ENCODE measurements around the gene SOX8. TPM values are rescaled to one million over a fixed set of nuclear protein-coding genes. Genes with fewer than 3 reads are reported as not detected.

The SOX8 gene
- polyA plus RNA-seq (2013) = 0.03 TPM

GRCh38 chr16:981695-982144 lies at the start of gene SOX8:
Gene SOX8, plus strand, starts transcription at chr16:981770. Its CDS starts 153 bp downstream, at chr16:981923.
- H3K36me3 ChIP-seq (ENCODE audit: control insufficient read depth in 4 of 4, insufficient read depth in 4 of 4, low read length in 3 of 4) = no peaks in the 10 kb centered on the region
- POLR2A ChIA-PET = no interaction called here
- peak within 1 kb of the TSS in 6 of 7 experiments; percentile 10 to 72 (median 56) for H3K4me3 ChIP-seq (ENCODE audit: control insufficient read depth in 1 of 7, extremely low read depth in 1 of 7, insufficient read depth in 4 of 7, low read depth in 2 of 7, low read length in 6 of 7)
- H3K27ac ChIP-seq (ENCODE audit: insufficient read depth in 1 of 2, low read depth in 1 of 2, low read length in 2 of 2, poor library complexity in 1 of 2, severe bottlenecking in 2 of 2) = no peak within 1 kb of the TSS
- no peaks in the 10 kb centered on the region for H3K9me3 ChIP-seq (ENCODE audit: control extremely low read depth in 1 of 5, control insufficient read depth in 4 of 5, insufficient read depth in 2 of 5, low read depth in 1 of 5, low read length in 4 of 5)
- peaks cover 0 to 29% (median 20%) of the 10 kb centered on the region in 4 experiments for H3K4me1 ChIP-seq (ENCODE audit: control extremely low read depth in 1 of 4, control insufficient read depth in 4 of 4, insufficient read depth in 4 of 4, low read length in 3 of 4)
- peaks cover 0 to 81% (median 25%) of the 10 kb centered on the region in 5 experiments for H3K27me3 ChIP-seq (replicated peaks in 2 of 5; ENCODE audit: control insufficient read depth in 4 of 5, insufficient read depth in 5 of 5, low read length in 4 of 5)
- DNase-seq = no peak
- under 1% methylated on average over 80 of the region's 80 CpGs for WGBS (ENCODE audit: insufficient coverage)
- CTCF ChIA-PET = interaction anchor here (1.1 kb wide), 1 partner anchor 10 kb away, joined by 3 read pairs; no protein-coding TSS in a partner anchor

GRCh38 chr16:932831-933330 lies 48.7 kb upstream of the SOX8 start:
- no peak overlapping the region for H3K4me3 ChIP-seq (ENCODE audit: control insufficient read depth in 1 of 7, extremely low read depth in 1 of 7, insufficient read depth in 4 of 7, low read depth in 2 of 7, low read length in 6 of 7)
- 99% methylated on average over 20 of the region's 21 CpGs for WGBS (ENCODE audit: insufficient coverage)
- POLR2A ChIA-PET = no interaction called here
- no peaks in the 10 kb centered on the region for H3K4me1 ChIP-seq (ENCODE audit: control extremely low read depth in 1 of 4, control insufficient read depth in 4 of 4, insufficient read depth in 4 of 4, low read length in 3 of 4)
- CTCF ChIA-PET = no interaction called here
- peaks cover 0 to 3% (median 0%) of the 10 kb centered on the region in 5 experiments for H3K9me3 ChIP-seq (ENCODE audit: control extremely low read depth in 1 of 5, control insufficient read depth in 4 of 5, insufficient read depth in 2 of 5, low read depth in 1 of 5, low read length in 4 of 5)
- no peaks in the 10 kb centered on the region for H3K27me3 ChIP-seq (replicated peaks in 2 of 5; ENCODE audit: control insufficient read depth in 4 of 5, insufficient read depth in 5 of 5, low read length in 4 of 5)
- no peak overlapping the region for H3K27ac ChIP-seq (ENCODE audit: insufficient read depth in 1 of 2, low read depth in 1 of 2, low read length in 2 of 2, poor library complexity in 1 of 2, severe bottlenecking in 2 of 2)
- peaks cover 3 to 38% (median 7%) of the 10 kb centered on the region in 4 experiments for H3K36me3 ChIP-seq (ENCODE audit: control insufficient read depth in 4 of 4, insufficient read depth in 4 of 4, low read length in 3 of 4)
- DNase-seq = no peak

- Histone ChIP-seq H3K27ac (ENCODE audit: insufficient read depth in 1 of 2, low read depth in 1 of 2, low read length in 2 of 2, poor library complexity in 1 of 2, severe bottlenecking in 2 of 2) (no peak overlapping the region), H3K4me3 (ENCODE audit: control insufficient read depth in 1 of 7, extremely low read depth in 1 of 7, insufficient read depth in 4 of 7, low read depth in 2 of 7, low read length in 6 of 7) (no peak overlapping the region), H3K9me3 (ENCODE audit: control extremely low read depth in 1 of 5, control insufficient read depth in 4 of 5, insufficient read depth in 2 of 5, low read depth in 1 of 5, low read length in 4 of 5) (no peaks in the 10 kb centered on the region), H3K4me1 (ENCODE audit: control extremely low read depth in 1 of 4, control insufficient read depth in 4 of 4, insufficient read depth in 4 of 4, low read length in 3 of 4) (no peaks in the 10 kb centered on the region), H3K36me3 (ENCODE audit: control insufficient read depth in 4 of 4, insufficient read depth in 4 of 4, low read length in 3 of 4) (peaks cover 3 to 38% (median 7%) of the 10 kb centered on the region in 4 experiments), H3K27me3 (replicated peaks in 2 of 5; ENCODE audit: control insufficient read depth in 4 of 5, insufficient read depth in 5 of 5, low read length in 4 of 5) (no peaks in the 10 kb centered on the region)
- POLR2A ChIA-PET = no interaction called here
- WGBS (ENCODE audit: insufficient coverage) = 99% methylated on average over 15 of the region's 15 CpGs
- CTCF ChIA-PET = no interaction called here
- DNase-seq = no peak
Observed at GRCh38 chr16:933581-933980, 48.0 kb upstream of the SOX8 start.

GRCh38 chr16:934178-934577 lies 47.4 kb upstream of the SOX8 start:
- Histone ChIP-seq H3K4me1 (ENCODE audit: control extremely low read depth in 1 of 4, control insufficient read depth in 4 of 4, insufficient read depth in 4 of 4, low read length in 3 of 4) (no peaks in the 10 kb centered on the region), H3K27ac (ENCODE audit: insufficient read depth in 1 of 2, low read depth in 1 of 2, low read length in 2 of 2, poor library complexity in 1 of 2, severe bottlenecking in 2 of 2) (no peak overlapping the region), H3K36me3 (ENCODE audit: control insufficient read depth in 4 of 4, insufficient read depth in 4 of 4, low read length in 3 of 4) (peaks cover 3 to 43% (median 7%) of the 10 kb centered on the region in 4 experiments), H3K27me3 (replicated peaks in 2 of 5; ENCODE audit: control insufficient read depth in 4 of 5, insufficient read depth in 5 of 5, low read length in 4 of 5) (no peaks in the 10 kb centered on the region), H3K4me3 (ENCODE audit: control insufficient read depth in 1 of 7, extremely low read depth in 1 of 7, insufficient read depth in 4 of 7, low read depth in 2 of 7, low read length in 6 of 7) (no peak overlapping the region), H3K9me3 (ENCODE audit: control extremely low read depth in 1 of 5, control insufficient read depth in 4 of 5, insufficient read depth in 2 of 5, low read depth in 1 of 5, low read length in 4 of 5) (peaks cover 0 to 1% (median 0%) of the 10 kb centered on the region in 5 experiments)
- DNase-seq = no peak
- POLR2A ChIA-PET = no interaction called here
- CTCF ChIA-PET = no interaction called here
- WGBS (ENCODE audit: insufficient coverage) = 100% methylated on average over 4 of the region's 10 CpGs

- 95% methylated on average over 9 of the region's 11 CpGs for WGBS (ENCODE audit: insufficient coverage)
- DNase-seq = no peak
- peaks cover 0 to 45% (median 7%) of the 10 kb centered on the region in 4 experiments for H3K36me3 ChIP-seq (ENCODE audit: control insufficient read depth in 4 of 4, insufficient read depth in 4 of 4, low read length in 3 of 4)
- H3K4me1 ChIP-seq (ENCODE audit: control extremely low read depth in 1 of 4, control insufficient read depth in 4 of 4, insufficient read depth in 4 of 4, low read length in 3 of 4) = no peaks in the 10 kb centered on the region
- no peak overlapping the region for H3K4me3 ChIP-seq (ENCODE audit: control insufficient read depth in 1 of 7, extremely low read depth in 1 of 7, insufficient read depth in 4 of 7, low read depth in 2 of 7, low read length in 6 of 7)
- no peaks in the 10 kb centered on the region for H3K27me3 ChIP-seq (replicated peaks in 2 of 5; ENCODE audit: control insufficient read depth in 4 of 5, insufficient read depth in 5 of 5, low read length in 4 of 5)
- CTCF ChIA-PET = no interaction called here
- H3K9me3 ChIP-seq (ENCODE audit: control extremely low read depth in 1 of 5, control insufficient read depth in 4 of 5, insufficient read depth in 2 of 5, low read depth in 1 of 5, low read length in 4 of 5) = peaks cover 0 to 16% (median 7%) of the 10 kb centered on the region in 5 experiments
- POLR2A ChIA-PET = no interaction called here
- H3K27ac ChIP-seq (ENCODE audit: insufficient read depth in 1 of 2, low read depth in 1 of 2, low read length in 2 of 2, poor library complexity in 1 of 2, severe bottlenecking in 2 of 2) = no peak overlapping the region
Observed at GRCh38 chr16:935684-936083, 45.9 kb upstream of the SOX8 start.

- WGBS (ENCODE audit: insufficient coverage) = 98% methylated on average over 6 of the region's 8 CpGs
- no peaks in the 10 kb centered on the region for H3K4me1 ChIP-seq (ENCODE audit: control extremely low read depth in 1 of 4, control insufficient read depth in 4 of 4, insufficient read depth in 4 of 4, low read length in 3 of 4)
- H3K27ac ChIP-seq (ENCODE audit: insufficient read depth in 1 of 2, low read depth in 1 of 2, low read length in 2 of 2, poor library complexity in 1 of 2, severe bottlenecking in 2 of 2) = no peak overlapping the region
- POLR2A ChIA-PET = no interaction called here
- no peak overlapping the region for H3K4me3 ChIP-seq (ENCODE audit: control insufficient read depth in 1 of 7, extremely low read depth in 1 of 7, insufficient read depth in 4 of 7, low read depth in 2 of 7, low read length in 6 of 7)
- DNase-seq = no peak
- H3K36me3 ChIP-seq (ENCODE audit: control insufficient read depth in 4 of 4, insufficient read depth in 4 of 4, low read length in 3 of 4) = peaks cover 0 to 44% (median 9%) of the 10 kb centered on the region in 4 experiments
- H3K9me3 ChIP-seq (ENCODE audit: control extremely low read depth in 1 of 5, control insufficient read depth in 4 of 5, insufficient read depth in 2 of 5, low read depth in 1 of 5, low read length in 4 of 5) = peaks cover 4 to 32% (median 13%) of the 10 kb centered on the region in 5 experiments
- no peaks in the 10 kb centered on the region for H3K27me3 ChIP-seq (replicated peaks in 2 of 5; ENCODE audit: control insufficient read depth in 4 of 5, insufficient read depth in 5 of 5, low read length in 4 of 5)
- CTCF ChIA-PET = no interaction called here
Observed at GRCh38 chr16:937311-937710, 44.3 kb upstream of the SOX8 start.

- CTCF ChIA-PET = interaction anchor here (0.7 kb wide), 1 partner anchor 439 kb away, joined by 3 read pairs; no protein-coding TSS in a partner anchor
- DNase-seq = no peak
- Histone ChIP-seq H3K27ac (ENCODE audit: insufficient read depth in 1 of 2, low read depth in 1 of 2, low read length in 2 of 2, poor library complexity in 1 of 2, severe bottlenecking in 2 of 2) (no peak overlapping the region), H3K27me3 (replicated peaks in 2 of 5; ENCODE audit: control insufficient read depth in 4 of 5, insufficient read depth in 5 of 5, low read length in 4 of 5) (no peaks in the 10 kb centered on the region), H3K9me3 (ENCODE audit: control extremely low read depth in 1 of 5, control insufficient read depth in 4 of 5, insufficient read depth in 2 of 5, low read depth in 1 of 5, low read length in 4 of 5) (peaks cover 4 to 36% (median 16%) of the 10 kb centered on the region in 5 experiments), H3K4me3 (ENCODE audit: control insufficient read depth in 1 of 7, extremely low read depth in 1 of 7, insufficient read depth in 4 of 7, low read depth in 2 of 7, low read length in 6 of 7) (no peak overlapping the region), H3K4me1 (ENCODE audit: control extremely low read depth in 1 of 4, control insufficient read depth in 4 of 4, insufficient read depth in 4 of 4, low read length in 3 of 4) (no peaks in the 10 kb centered on the region), H3K36me3 (ENCODE audit: control insufficient read depth in 4 of 4, insufficient read depth in 4 of 4, low read length in 3 of 4) (peaks cover 0 to 44% (median 9%) of the 10 kb centered on the region in 4 experiments)
- 95% methylated on average over 5 of the region's 6 CpGs for WGBS (ENCODE audit: insufficient coverage)
- POLR2A ChIA-PET = no interaction called here
Observed at GRCh38 chr16:937723-938122, 43.8 kb upstream of the SOX8 start.

All from common myeloid progenitor, CD34-positive (primary cell).